CD4-positive, alpha-beta T cell (primary cell): Measurements from ENCODE around the gene PCLO. TPM values are rescaled to one million over a fixed set of nuclear protein-coding genes. Genes with fewer than 3 reads are reported as not detected.
"Not testable (repeated sequence)": the region's sequence is repeated elsewhere in the genome, so short reads cannot be mapped to it uniquely, and the experiment has no call there.

Experiments
- ATAC-seq: fragments of 200-7000 bp; cut with Tn5 transposase; one replicate; pipeline ENCODE4 v1.10.0; 2022; ENCODE audit warnings: mild to moderate bottlenecking; ENCODE audit not compliant: poor library complexity
- CTCF ChIA-PET: fragments of 350-600 bp; sonication (Branson Sonifier 250); formaldehyde crosslinking; loops from one replicate; lab custom pipeline; 2021; ENCODE audit warnings: antibody characterized with exemption, inconsistent platforms; lab: Charles Lee
- POLR2A ChIA-PET: fragments of 350-600 bp; sonication (Branson Sonifier 250); formaldehyde crosslinking; loops from one replicate; lab custom pipeline; 2021; ENCODE audit warnings: antibody characterized with exemption, inconsistent platforms; lab: Charles Lee
- DNase-seq, 14 experiments: peaks; one replicate each; pipeline ENCODE4 v3.0.0-alpha.2; 2013 to 2020; ENCODE audit warnings: mixed read lengths in 2 of 14
- H3K27ac ChIP-seq, 2 donors: one replicate each; pipeline versions ENCODE4 v1.5.1 to v1.7.0; 2013; ENCODE audit warnings: low read length in 2 of 2, low read depth in 1 of 2, mild to moderate bottlenecking in 1 of 2
- H3K27me3 ChIP-seq, 2 experiments: 1 replicate in 1 of 2; 2 replicates in 1 of 2; pipeline versions ENCODE4 v1.6.1 to v1.7.0; 2013; ENCODE audit warnings: low read length in 2 of 2, control low read depth in 1 of 2, mild to moderate bottlenecking in 1 of 2, moderate library complexity in 1 of 2; ENCODE audit not compliant: insufficient read depth in 2 of 2, control insufficient read depth in 1 of 2
- H3K36me3 ChIP-seq: one replicate; pipeline ENCODE4 v1.6.1; 2013; ENCODE audit warnings: low read length, control low read depth; ENCODE audit not compliant: insufficient read depth
- H3K4me1 ChIP-seq: one replicate; pipeline ENCODE4 v1.6.1; 2013; ENCODE audit warnings: low read length, control low read depth; ENCODE audit not compliant: insufficient read depth
- H3K4me3 ChIP-seq: one replicate; pipeline ENCODE4 v1.5.1; 2013; ENCODE audit warnings: mild to moderate bottlenecking, low read length, moderate library complexity
- H3K9me3 ChIP-seq, 2 experiments: 1 replicate in 1 of 2; 2 replicates in 1 of 2; pipeline versions ENCODE4 v1.6.1 to v1.7.0; 2013; ENCODE audit warnings: low read length in 2 of 2, mild to moderate bottlenecking in 2 of 2, control low read depth in 1 of 2, moderate library complexity in 1 of 2; ENCODE audit not compliant: control insufficient read depth in 1 of 2, insufficient read depth in 1 of 2
- H3K27ac Mint-ChIP-seq: one replicate; pipeline ENCODE4 v1.8.0; 2020; ENCODE audit warnings: mixed read lengths
- H3K27me3 Mint-ChIP-seq: one replicate; pipeline ENCODE4 v1.8.0; 2021; ENCODE audit warnings: mixed read lengths
- H3K36me3 Mint-ChIP-seq: one replicate; pipeline ENCODE4 v1.8.0; 2021; ENCODE audit warnings: low read depth, mixed read lengths
- H3K4me1 Mint-ChIP-seq: one replicate; pipeline ENCODE4 v1.8.0; 2021; ENCODE audit warnings: low read depth, mixed read lengths
- H3K4me3 Mint-ChIP-seq: one replicate; pipeline ENCODE4 v1.8.0; 2020; ENCODE audit warnings: mild to moderate bottlenecking, mixed read lengths
- H3K9me3 Mint-ChIP-seq: one replicate; pipeline ENCODE4 v1.8.0; 2020; ENCODE audit warnings: mixed read lengths
- intact Hi-C, 2 experiments: fragments of 100-400 bp; cut with DNase I in 1 of 2; cut with micrococcal nuclease in 1 of 2; formaldehyde crosslinking; loops; one replicate each; pipeline versions ENCODE4 v1.15.1 to v1.9.0; 2023 to 2025; cut with DNase I, micrococcal nuclease
- total RNA-seq, 174 experiments: library from RNA in 2 of 174; stranded (reverse) in 2 of 174; gene quantifications; one replicate each; pipeline ENCODE4 v1.2.3 and lab custom pipeline; 2021 to 2026
- TF ChIP-seq, protein P1 (sequence below): fragments of 200-600 bp; IDR thresholded peaks from one replicate; pipeline ENCODE4 v1.8.0; 2022; ENCODE audit warnings: antibody characterized with exemption, mild to moderate bottlenecking

PCLO gene
- total RNA-seq, 2 experiments from 2014 or later = not detected

DNA sequence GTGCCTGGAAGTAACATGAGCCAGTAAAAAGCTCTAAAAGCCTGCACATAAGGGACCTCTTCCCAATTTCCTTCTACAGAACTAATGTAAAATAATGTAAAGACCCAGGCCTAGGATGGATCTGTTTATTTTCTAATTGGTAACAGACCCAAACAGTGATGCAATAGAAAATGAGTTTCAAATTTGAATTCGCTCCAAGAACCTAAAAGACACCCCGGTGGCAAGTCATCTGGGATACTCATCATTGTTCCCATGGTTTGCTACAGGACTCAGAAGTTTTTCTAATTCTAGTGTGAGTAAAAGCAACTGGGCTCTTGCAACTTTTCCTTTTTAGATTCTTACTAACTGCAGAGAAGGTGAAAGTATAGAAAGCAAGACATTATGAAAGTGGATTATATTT, 447.8 kb downstream of the PCLO start:
- H3K36me3 ChIP-seq = no peaks in the 10 kb centered on the region
- intact Hi-C loops = no loop called here
- H3K4me3 ChIP-seq = no peak overlapping the region
- H3K27ac ChIP-seq = no peak overlapping the region
- H3K4me1 ChIP-seq = no peaks in the 10 kb centered on the region
- TF ChIP-seq, protein P1, sequence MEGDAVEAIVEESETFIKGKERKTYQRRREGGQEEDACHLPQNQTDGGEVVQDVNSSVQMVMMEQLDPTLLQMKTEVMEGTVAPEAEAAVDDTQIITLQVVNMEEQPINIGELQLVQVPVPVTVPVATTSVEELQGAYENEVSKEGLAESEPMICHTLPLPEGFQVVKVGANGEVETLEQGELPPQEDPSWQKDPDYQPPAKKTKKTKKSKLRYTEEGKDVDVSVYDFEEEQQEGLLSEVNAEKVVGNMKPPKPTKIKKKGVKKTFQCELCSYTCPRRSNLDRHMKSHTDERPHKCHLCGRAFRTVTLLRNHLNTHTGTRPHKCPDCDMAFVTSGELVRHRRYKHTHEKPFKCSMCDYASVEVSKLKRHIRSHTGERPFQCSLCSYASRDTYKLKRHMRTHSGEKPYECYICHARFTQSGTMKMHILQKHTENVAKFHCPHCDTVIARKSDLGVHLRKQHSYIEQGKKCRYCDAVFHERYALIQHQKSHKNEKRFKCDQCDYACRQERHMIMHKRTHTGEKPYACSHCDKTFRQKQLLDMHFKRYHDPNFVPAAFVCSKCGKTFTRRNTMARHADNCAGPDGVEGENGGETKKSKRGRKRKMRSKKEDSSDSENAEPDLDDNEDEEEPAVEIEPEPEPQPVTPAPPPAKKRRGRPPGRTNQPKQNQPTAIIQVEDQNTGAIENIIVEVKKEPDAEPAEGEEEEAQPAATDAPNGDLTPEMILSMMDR = no peak
- no peaks in the 10 kb centered on the region for H3K27me3 ChIP-seq
- Mint-ChIP-seq H3K9me3 (peaks cover 2% of the 10 kb centered on the region), H3K27me3 (no peaks in the 10 kb centered on the region), H3K27ac (no peak overlapping the region), H3K4me3 (no peak overlapping the region), H3K36me3 (no peaks in the 10 kb centered on the region), H3K4me1 (no peaks in the 10 kb centered on the region)
- ChIA-PET CTCF (no interaction called here), POLR2A (no interaction called here)
- ATAC-seq = no peak
- no peak for DNase-seq
- peaks cover 0 to 3% of the 10 kb centered on the region in 2 experiments for H3K9me3 ChIP-seq

DNA sequence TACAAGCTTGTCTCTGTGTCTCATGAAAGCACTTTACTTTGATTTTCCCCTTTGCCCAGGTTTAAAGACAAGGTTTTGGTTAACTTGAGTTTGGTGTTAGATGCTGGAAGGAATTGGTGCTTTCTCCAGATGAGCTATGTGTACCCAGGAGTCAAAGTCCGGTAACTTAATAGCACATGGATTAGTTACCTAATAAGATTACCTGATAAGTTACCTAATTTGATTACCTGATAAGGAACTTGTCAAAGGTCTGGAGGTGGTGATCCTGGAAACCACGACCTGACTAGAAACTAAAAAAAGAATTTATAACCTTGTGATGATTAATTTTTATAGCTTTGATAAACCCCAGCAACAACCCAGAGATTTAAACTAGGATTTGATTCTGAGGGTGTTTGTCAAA, 449.2 kb downstream of the PCLO start:
- Histone ChIP-seq H3K27ac (no peak overlapping the region), H3K4me1 (no peaks in the 10 kb centered on the region), H3K36me3 (no peaks in the 10 kb centered on the region), H3K9me3 (peaks cover 0 to 3% of the 10 kb centered on the region in 2 experiments), H3K27me3 (no peaks in the 10 kb centered on the region), H3K4me3 (no peak overlapping the region)
- Mint-ChIP-seq H3K4me3 (no peak overlapping the region), H3K9me3 (peaks cover 2% of the 10 kb centered on the region), H3K27ac (no peak overlapping the region), H3K36me3 (no peaks in the 10 kb centered on the region), H3K4me1 (no peaks in the 10 kb centered on the region), H3K27me3 (no peaks in the 10 kb centered on the region)
- CTCF ChIA-PET = interaction anchor here (1.0 kb wide), 1 partner anchor 12 kb away, joined by 3 read pairs; no protein-coding TSS in a partner anchor
- TF ChIP-seq, protein P1 = no peak
- POLR2A ChIA-PET = no interaction called here
- intact Hi-C loops = no loop called here
- no peak for ATAC-seq
- DNase-seq = no peak

DNA sequence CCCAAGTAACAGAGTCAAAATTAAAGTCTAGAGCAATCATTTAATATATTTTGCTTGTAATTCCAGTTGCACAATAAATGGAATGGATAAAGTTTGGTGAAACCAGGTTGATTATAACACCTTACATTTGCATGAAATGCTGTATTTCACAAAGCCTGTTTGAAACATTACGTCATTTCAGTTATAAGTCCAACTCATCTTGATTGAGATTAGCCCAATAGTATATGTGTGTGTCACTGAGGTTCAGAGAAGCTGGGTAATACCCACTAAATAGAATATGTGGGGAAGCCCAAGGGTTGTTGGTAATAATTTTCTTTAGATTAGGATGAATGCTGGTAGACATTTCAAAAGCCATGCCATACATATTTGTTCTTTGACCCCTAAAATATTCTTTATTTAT, 456.3 kb downstream of the PCLO start:
- H3K36me3 Mint-ChIP-seq, H3K27ac Mint-ChIP-seq, H3K4me3 ChIP-seq, POLR2A ChIA-PET, ATAC-seq, H3K9me3 Mint-ChIP-seq, H3K9me3 ChIP-seq, H3K4me1 Mint-ChIP-seq, intact Hi-C loops, DNase-seq, H3K27me3 Mint-ChIP-seq, H3K4me1 ChIP-seq, H3K4me3 Mint-ChIP-seq, CTCF ChIA-PET, H3K27ac ChIP-seq, H3K36me3 ChIP-seq, H3K27me3 ChIP-seq: not testable (repeated sequence)

DNA sequence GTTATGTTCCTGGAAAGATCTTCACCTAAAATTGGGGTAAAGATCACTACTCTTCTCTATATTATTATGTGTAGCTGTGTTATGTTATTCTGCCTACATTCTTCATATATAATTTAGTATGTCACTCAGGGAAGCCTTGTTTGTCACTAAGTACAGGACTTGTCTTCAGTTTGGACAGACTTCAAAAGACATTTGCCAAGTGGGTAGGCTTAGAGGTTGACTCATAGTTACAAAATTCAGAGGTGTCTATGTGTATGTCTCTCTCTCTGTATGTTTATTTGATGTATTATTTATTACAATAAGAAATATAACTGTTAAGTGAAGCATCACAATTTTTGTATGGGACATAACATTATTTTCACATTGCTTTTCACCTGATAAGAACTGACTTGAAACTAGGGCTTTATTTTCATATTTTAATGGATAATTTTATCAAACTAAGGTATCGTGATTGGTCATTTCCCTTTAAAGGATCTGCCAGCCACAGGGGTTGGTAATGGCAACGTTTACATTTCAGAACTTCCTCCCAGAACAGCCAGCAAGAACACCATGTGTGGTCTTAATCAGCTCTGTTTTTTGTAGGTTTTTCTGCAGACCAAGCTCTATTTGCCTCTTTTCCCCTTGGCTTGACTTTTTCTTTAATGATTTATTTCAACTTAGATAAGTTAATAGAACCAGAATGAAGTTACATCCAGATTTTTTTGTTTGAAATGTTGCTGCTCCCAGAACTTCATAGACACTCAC, 457.0 kb downstream of the PCLO start:
- intact Hi-C loops = no loop called here
- H3K4me1 ChIP-seq = no peaks in the 10 kb centered on the region
- H3K4me3 ChIP-seq = no peak overlapping the region
- H3K36me3 ChIP-seq = no peaks in the 10 kb centered on the region
- ATAC-seq (no peak), DNase-seq (no peak)
- Mint-ChIP-seq H3K36me3 (no peaks in the 10 kb centered on the region), H3K27me3 (no peaks in the 10 kb centered on the region), H3K9me3 (no peaks in the 10 kb centered on the region), H3K4me3 (no peak overlapping the region), H3K4me1 (no peaks in the 10 kb centered on the region), H3K27ac (no peak overlapping the region)
- H3K9me3 ChIP-seq = peaks cover 0 to 3% of the 10 kb centered on the region in 2 experiments
- POLR2A ChIA-PET = no interaction called here
- TF ChIP-seq, protein P1 = no peak
- CTCF ChIA-PET = no interaction called here
- H3K27me3 ChIP-seq = no peaks in the 10 kb centered on the region
- no peak overlapping the region for H3K27ac ChIP-seq
